ENCODE measurements around the gene MLH1. TPM values are rescaled to one million over a fixed set of nuclear protein-coding genes. Genes with fewer than 3 reads are reported as not detected.

The MLH1 gene
- total and polyA plus RNA-seq, 2 of the 8 experiments (the other 6 are each of a cell fraction or from before 2014, with no cell fraction given): 36.4 to 47.3 TPM

- peak in 1 of 2 experiments; percentile 61; a peak in 2 of 4 replicates for TF ChIP-seq SIN3A (conservative IDR thresholded peaks at IDR 0.05 in 1 of 2, IDR thresholded peaks at IDR 0.05 in 1 of 2; ENCODE audit: low read depth in 1 of 2, low read length in 2 of 2)
These were observed 27.9 kb upstream of the MLH1 start (continued) for GRCh38 chr3:36965440-36965839.

All from H1 (cell line).